Activated CD8-positive, alpha-beta memory T cell treated with anti-CD3 and anti-CD28 coated beads, Interleukin-2, amount 10 ng/mL, durations not matched to agents 7 days and 5 days (primary cell): ENCODE measurements around the gene MME. TPM values are rescaled to one million over a fixed set of nuclear protein-coding genes. Genes with fewer than 3 reads are reported as not detected.
"Not testable (repeated sequence)": the region's sequence is repeated elsewhere in the genome, so short reads cannot be mapped to it uniquely, and the experiment has no call there.

Experiments used
- ATAC-seq: fragments of 150-1000 bp; cut with Tn5 transposase; one replicate; pipeline ENCODE4 v1.10.0; 2021; ENCODE audit warnings: moderate library complexity
- CTCF ChIA-PET: fragments of 350-600 bp; sonication (Branson Sonifier 250); formaldehyde crosslinking; loops from one replicate; lab custom pipeline; 2021; ENCODE audit warnings: antibody characterized with exemption; lab: Charles Lee
- DNase-seq: peaks from one replicate; pipeline ENCODE4 v3.0.0-alpha.2; 2020
- H3K27ac Mint-ChIP-seq: one replicate; pipeline ENCODE4 v1.8.0; 2021; ENCODE audit warnings: mild to moderate bottlenecking, mixed read lengths
- H3K27me3 Mint-ChIP-seq: one replicate; pipeline ENCODE4 v1.8.0; 2021; ENCODE audit warnings: mixed read lengths
- H3K36me3 Mint-ChIP-seq: one replicate; pipeline ENCODE4 v1.8.0; 2021; ENCODE audit warnings: mild to moderate bottlenecking, mixed read lengths
- H3K4me1 Mint-ChIP-seq: one replicate; pipeline ENCODE4 v1.8.0; 2021; ENCODE audit warnings: mixed read lengths
- H3K4me3 Mint-ChIP-seq: one replicate; pipeline ENCODE4 v1.8.0; 2021; ENCODE audit warnings: mild to moderate bottlenecking, moderate library complexity, mixed read lengths
- H3K9me3 Mint-ChIP-seq: one replicate; pipeline ENCODE4 v1.8.0; 2022; ENCODE audit warnings: low read depth, mixed read lengths
- total RNA-seq, 2 experiments: library from RNA; stranded (reverse); gene quantifications; one replicate each; pipeline ENCODE4 v1.2.3, GENCODE V29; 2021

The MME gene
- total RNA-seq, 2 experiments from 2014 or later = not detected

- no peak overlapping the region for H3K27ac Mint-ChIP-seq
- CTCF ChIA-PET = no interaction called here
- no peaks in the 10 kb centered on the region for H3K27me3 Mint-ChIP-seq
- H3K36me3 Mint-ChIP-seq = no peaks in the 10 kb centered on the region
- DNase-seq (no peak), ATAC-seq (no peak)
- peaks cover 5% of the 10 kb centered on the region for H3K9me3 Mint-ChIP-seq
- no peaks in the 10 kb centered on the region for H3K4me1 Mint-ChIP-seq
- H3K4me3 Mint-ChIP-seq = no peak overlapping the region
Observed at GRCh38 chr3:155096303-155097008, 16.3 kb downstream of the MME start.

DNA sequence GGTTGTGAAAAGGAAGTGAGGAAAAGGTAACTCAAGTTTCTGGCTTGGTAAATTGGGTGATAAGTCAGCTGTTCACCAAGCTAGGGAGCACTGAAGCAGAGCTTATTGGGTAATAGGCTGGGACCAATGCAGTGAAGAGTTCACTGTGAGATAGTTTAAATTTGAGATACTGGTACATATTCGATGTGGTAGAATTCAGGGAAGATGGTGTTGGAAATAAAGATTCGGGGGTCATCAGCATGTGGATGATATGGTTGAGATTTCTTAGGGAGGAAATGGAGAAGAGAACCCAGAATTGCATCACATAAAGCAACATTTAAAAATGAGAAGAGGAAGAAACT, 16.9 kb downstream of the MME start:
- CTCF ChIA-PET = no interaction called here
- ATAC-seq (no peak), DNase-seq (no peak)
- Mint-ChIP-seq H3K27ac (no peak overlapping the region), H3K9me3 (peaks cover 5% of the 10 kb centered on the region), H3K36me3 (no peaks in the 10 kb centered on the region), H3K27me3 (no peaks in the 10 kb centered on the region), H3K4me1 (no peaks in the 10 kb centered on the region), H3K4me3 (no peak overlapping the region)

DNA sequence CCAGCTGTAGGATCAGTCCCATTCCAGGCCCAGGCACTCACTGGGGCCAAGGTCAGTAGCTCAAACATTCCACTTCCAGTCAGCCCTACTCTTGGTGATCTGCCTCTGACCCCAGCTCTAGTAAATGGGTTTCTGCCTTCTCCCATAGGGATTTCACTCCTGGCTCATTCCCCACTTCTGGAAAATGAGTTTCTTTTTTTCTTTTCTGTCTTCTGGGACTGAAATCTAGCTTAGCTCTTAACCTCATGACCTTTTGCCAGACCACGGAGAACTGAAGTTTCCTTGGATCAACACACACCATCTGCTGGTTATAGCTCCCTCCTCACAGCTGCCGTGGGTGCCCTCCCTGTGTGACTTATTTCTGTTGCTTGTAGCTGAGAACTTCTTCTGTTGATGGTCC, 21.3 kb downstream of the MME start:
- peaks cover 5% of the 10 kb centered on the region for H3K9me3 Mint-ChIP-seq
- H3K27ac Mint-ChIP-seq = no peak overlapping the region
- DNase-seq = no peak
- no peaks in the 10 kb centered on the region for H3K4me1 Mint-ChIP-seq
- H3K36me3 Mint-ChIP-seq = no peaks in the 10 kb centered on the region
- no peak for ATAC-seq
- H3K27me3 Mint-ChIP-seq = no peaks in the 10 kb centered on the region
- no peak overlapping the region for H3K4me3 Mint-ChIP-seq
- CTCF ChIA-PET = no interaction called here

DNA sequence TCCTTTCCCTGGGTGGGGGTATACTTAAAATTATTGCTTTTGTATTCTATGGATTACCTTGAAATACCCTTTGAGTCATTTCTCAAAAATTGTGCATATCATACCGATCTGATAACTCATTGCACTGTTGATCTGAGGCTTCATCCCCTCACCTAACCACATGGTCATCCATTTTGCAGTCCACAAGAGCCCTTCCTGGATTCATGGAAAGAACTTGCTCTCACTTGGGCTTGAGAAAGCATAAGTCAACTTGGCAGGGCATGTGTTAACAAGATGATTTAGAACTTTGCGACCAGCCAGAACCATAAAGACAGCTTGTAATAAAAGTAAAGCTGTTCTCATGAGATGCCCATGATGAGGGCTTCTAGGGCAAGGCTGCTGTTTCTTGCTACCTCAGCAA, 22.2 kb downstream of the MME start:
- H3K27ac Mint-ChIP-seq = no peak overlapping the region
- peaks cover 5% of the 10 kb centered on the region for H3K9me3 Mint-ChIP-seq
- no peaks in the 10 kb centered on the region for H3K27me3 Mint-ChIP-seq
- CTCF ChIA-PET = no interaction called here
- H3K4me3 Mint-ChIP-seq = no peak overlapping the region
- H3K4me1 Mint-ChIP-seq = no peaks in the 10 kb centered on the region
- no peaks in the 10 kb centered on the region for H3K36me3 Mint-ChIP-seq
- ATAC-seq (no peak), DNase-seq (no peak)

DNA sequence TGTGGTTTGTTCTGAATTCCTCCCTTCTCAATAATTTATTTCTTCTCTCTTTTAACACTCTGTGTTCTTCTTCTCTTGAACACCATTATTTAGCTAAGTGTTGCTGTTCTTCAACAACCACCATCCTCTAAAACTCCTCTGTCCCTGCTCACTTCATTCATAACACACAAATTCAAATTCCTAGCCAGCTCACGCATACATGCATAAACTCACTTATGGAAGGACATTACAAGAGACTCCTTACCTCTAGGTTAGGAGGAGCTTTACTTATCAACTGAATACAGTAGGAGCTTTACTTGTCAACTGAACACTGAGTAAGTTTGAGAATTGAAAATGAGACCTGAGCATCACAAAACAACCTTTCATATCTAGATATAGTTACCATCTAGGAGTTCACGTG, 23.6 kb downstream of the MME start:
- ATAC-seq = no peak
- CTCF ChIA-PET = no interaction called here

GRCh38 chr3:155106119-155106518, 26.0 kb downstream of the MME start:
- CTCF ChIA-PET = no interaction called here
- H3K36me3 Mint-ChIP-seq = no peaks in the 10 kb centered on the region
- no peaks in the 10 kb centered on the region for H3K4me1 Mint-ChIP-seq
- H3K9me3 Mint-ChIP-seq = no peaks in the 10 kb centered on the region
- DNase-seq = no peak
- no peak overlapping the region for H3K27ac Mint-ChIP-seq
- H3K27me3 Mint-ChIP-seq = no peaks in the 10 kb centered on the region
- ATAC-seq = no peak
- H3K4me3 Mint-ChIP-seq = no peak overlapping the region

More for the DNA sequence above, 23.6 kb downstream of the MME start:
- H3K4me3 Mint-ChIP-seq = no peak overlapping the region
- no peaks in the 10 kb centered on the region for H3K27me3 Mint-ChIP-seq
- H3K36me3 Mint-ChIP-seq = no peaks in the 10 kb centered on the region
- peaks cover under 1% of the 10 kb centered on the region for H3K9me3 Mint-ChIP-seq
- DNase-seq = no peak
- no peaks in the 10 kb centered on the region for H3K4me1 Mint-ChIP-seq
- H3K27ac Mint-ChIP-seq = no peak overlapping the region

DNA sequence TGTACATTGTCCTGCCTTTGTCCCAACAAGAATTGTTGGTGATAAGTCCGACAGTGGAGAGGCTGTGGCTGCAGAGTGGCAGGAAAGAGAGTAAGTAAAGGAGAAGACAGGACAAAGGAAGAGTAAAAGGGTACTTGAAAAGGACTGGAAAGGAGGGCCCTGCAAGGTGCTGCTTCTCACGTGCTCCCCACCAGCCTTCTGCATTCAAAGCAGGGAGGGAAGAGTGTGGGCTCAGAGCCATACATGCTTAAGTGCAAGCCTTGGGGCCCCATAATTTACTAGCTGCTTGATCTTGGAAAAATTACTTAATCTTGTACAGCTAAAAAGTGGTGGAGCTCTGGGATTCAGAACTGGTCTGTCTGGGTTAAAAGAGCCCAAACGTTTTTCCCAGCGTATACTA, 29.9 kb downstream of the MME start:
- DNase-seq (no peak), ATAC-seq (no peak)
- H3K27me3 Mint-ChIP-seq = no peaks in the 10 kb centered on the region
- no peaks in the 10 kb centered on the region for H3K4me1 Mint-ChIP-seq
- H3K27ac Mint-ChIP-seq = no peak overlapping the region
- H3K9me3 Mint-ChIP-seq = no peaks in the 10 kb centered on the region
- no peak overlapping the region for H3K4me3 Mint-ChIP-seq
- no peaks in the 10 kb centered on the region for H3K36me3 Mint-ChIP-seq
- CTCF ChIA-PET = no interaction called here

- Mint-ChIP-seq H3K4me1 (no peaks in the 10 kb centered on the region), H3K27me3 (no peaks in the 10 kb centered on the region), H3K4me3 (no peak overlapping the region), H3K9me3 (no peaks in the 10 kb centered on the region), H3K27ac (no peak overlapping the region), H3K36me3 (no peaks in the 10 kb centered on the region)
- ATAC-seq (no peak), DNase-seq (no peak)
- CTCF ChIA-PET = no interaction called here
Observed at GRCh38 chr3:155110996-155111901, 31.1 kb downstream of the MME start.

- H3K27me3 Mint-ChIP-seq = no peaks in the 10 kb centered on the region
- CTCF ChIA-PET = no interaction called here
Observed at GRCh38 chr3:155111971-155112370, 31.9 kb downstream of the MME start.

GRCh38 chr3:155112661-155113389, 32.7 kb downstream of the MME start:
- CTCF ChIA-PET = no interaction called here
- H3K27ac Mint-ChIP-seq = no peak overlapping the region
- no peak for ATAC-seq
- H3K36me3 Mint-ChIP-seq = no peaks in the 10 kb centered on the region
- no peaks in the 10 kb centered on the region for H3K9me3 Mint-ChIP-seq
- DNase-seq = no peak
- H3K27me3 Mint-ChIP-seq = no peaks in the 10 kb centered on the region
- H3K4me3 Mint-ChIP-seq = no peak overlapping the region
- H3K4me1 Mint-ChIP-seq = no peaks in the 10 kb centered on the region

More at GRCh38 chr3:155111971-155112370, 31.9 kb downstream of the MME start:
- Mint-ChIP-seq H3K27ac (no peak overlapping the region), H3K9me3 (no peaks in the 10 kb centered on the region), H3K4me3 (no peak overlapping the region), H3K4me1 (no peaks in the 10 kb centered on the region), H3K36me3 (no peaks in the 10 kb centered on the region)
- DNase-seq (no peak), ATAC-seq (no peak)

DNA sequence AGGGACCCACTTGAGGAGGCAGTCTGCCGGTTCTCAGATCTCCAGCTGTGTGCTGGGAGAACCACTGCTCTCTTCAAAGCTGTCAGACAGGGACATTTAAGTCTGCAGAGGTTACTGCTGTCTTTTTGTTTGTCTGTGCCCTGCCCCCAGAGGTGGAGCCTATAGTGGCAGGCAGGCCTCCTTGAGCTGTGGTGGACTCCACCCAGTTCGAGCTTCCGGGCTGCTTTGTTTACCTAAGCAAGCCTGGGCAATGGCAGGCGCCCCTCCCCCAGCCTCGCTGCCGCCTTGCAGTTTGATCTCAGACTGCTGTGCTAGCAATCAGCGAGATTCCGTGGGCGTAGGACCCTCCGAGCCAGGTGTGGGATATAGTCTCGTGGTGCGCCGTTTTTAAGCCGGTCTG, 44.6 kb downstream of the MME start:
- H3K9me3 Mint-ChIP-seq, H3K4me3 Mint-ChIP-seq, H3K27ac Mint-ChIP-seq, DNase-seq, H3K27me3 Mint-ChIP-seq, H3K36me3 Mint-ChIP-seq, H3K4me1 Mint-ChIP-seq, CTCF ChIA-PET, ATAC-seq: not testable (repeated sequence)

GRCh38 chr3:155129396-155129795, 49.3 kb downstream of the MME start:
- H3K36me3 Mint-ChIP-seq = no peaks in the 10 kb centered on the region
- ATAC-seq (no peak), DNase-seq (no peak)
- no peaks in the 10 kb centered on the region for H3K4me1 Mint-ChIP-seq
- H3K27ac Mint-ChIP-seq = no peak overlapping the region
- H3K27me3 Mint-ChIP-seq = no peaks in the 10 kb centered on the region
- CTCF ChIA-PET = no interaction called here
- H3K9me3 Mint-ChIP-seq = no peaks in the 10 kb centered on the region
- no peak overlapping the region for H3K4me3 Mint-ChIP-seq

- H3K9me3 Mint-ChIP-seq = no peaks in the 10 kb centered on the region
- H3K27ac Mint-ChIP-seq = no peak overlapping the region
- ATAC-seq (no peak), DNase-seq (no peak)
- no peak overlapping the region for H3K4me3 Mint-ChIP-seq
- no peaks in the 10 kb centered on the region for H3K4me1 Mint-ChIP-seq
- no peaks in the 10 kb centered on the region for H3K27me3 Mint-ChIP-seq
- CTCF ChIA-PET = no interaction called here
- H3K36me3 Mint-ChIP-seq = no peaks in the 10 kb centered on the region
Observed at GRCh38 chr3:155130001-155130400, 49.9 kb downstream of the MME start.
